H1 (cell line): ENCODE measurements around the gene HOXB6. TPM values are rescaled to one million over a fixed set of nuclear protein-coding genes. Genes with fewer than 3 reads are reported as not detected.

Experiments
- CTCF ChIA-PET: fragments of 300-600 bp; sonication (Branson Sonifier 250); formaldehyde crosslinking; loops from one replicate; lab custom pipeline; 2021; ENCODE audit not compliant: partially characterized antibody; lab: Charles Lee
- POLR2A ChIA-PET: fragments of 300-600 bp; sonication (Branson Sonifier 250); formaldehyde crosslinking; loops from one replicate; lab custom pipeline; 2021; ENCODE audit warnings: inconsistent platforms; ENCODE audit not compliant: partially characterized antibody; lab: Charles Lee
- DNase-seq, 2 experiments: peaks; one replicate each; pipeline versions ENCODE4 v3.0.0 to v3.0.0-alpha.2; 2010 to 2022; ENCODE audit warnings: low spot score in 2 of 2, low read depth in 1 of 2, mixed read lengths in 1 of 2
- FAIRE-seq: peaks from 2 replicates; lab custom pipeline; 2011; peaks lifted over from hg19 to GRCh38; lab: Jason Lieb, UNC
- H2AFZ ChIP-seq: 2 replicates; pipeline ENCODE4 v1.8.1; 2012; ENCODE audit warnings: low read length, inconsistent platforms
- H2AK5ac ChIP-seq: 2 replicates; pipeline ENCODE4 v1.6.1; 2013; ENCODE audit warnings: low read depth, low read length
- H2BK120ac ChIP-seq: replicated peaks from 2 replicates; pipeline ENCODE3; 2013; ENCODE audit warnings: low read depth, low read length, inconsistent platforms
- H2BK12ac ChIP-seq: 2 replicates; pipeline ENCODE4 v1.6.1; 2013; ENCODE audit warnings: low read depth, low read length
- H2BK15ac ChIP-seq: 2 replicates; pipeline ENCODE4 v1.6.1; 2013; ENCODE audit warnings: low read length
- H2BK20ac ChIP-seq: 2 replicates; pipeline ENCODE4 v1.6.1; 2013; ENCODE audit warnings: low read length
- H2BK5ac ChIP-seq: 2 replicates; pipeline ENCODE4 v1.6.1; 2013; ENCODE audit warnings: low read depth, low read length
- H3K14ac ChIP-seq: 2 replicates; pipeline ENCODE4 v1.6.1; 2013; ENCODE audit warnings: inconsistent platforms; ENCODE audit not compliant: insufficient read length
- H3K18ac ChIP-seq: 2 replicates; pipeline ENCODE4 v1.6.1; 2013; ENCODE audit warnings: low read length; ENCODE audit errors: extremely low read depth
- H3K23ac ChIP-seq: 2 replicates; pipeline ENCODE4 v1.6.1; 2013; ENCODE audit warnings: inconsistent platforms; ENCODE audit not compliant: insufficient read length
- H3K23me2 ChIP-seq: 2 replicates; pipeline ENCODE4 v1.6.1; 2013; ENCODE audit warnings: low read depth, low read length
- H3K27ac ChIP-seq: 2 replicates; pipeline ENCODE4 v1.6.1; 2011; ENCODE audit warnings: low read depth, low read length, inconsistent platforms
- H3K27me3 ChIP-seq, 4 experiments: replicated peaks in 1 of 4; 1 replicate in 1 of 4; 2 replicates in 3 of 4; pipeline versions ENCODE4 v1.6.1 to v1.8.1; 2011 to 2013; ENCODE audit warnings: low read length in 3 of 4, mild to moderate bottlenecking in 3 of 4, inconsistent platforms in 2 of 4, mixed read lengths in 2 of 4, moderate library complexity in 1 of 4; ENCODE audit not compliant: control insufficient read depth in 3 of 4, insufficient read depth in 3 of 4; ENCODE audit errors: extremely low read depth in 1 of 4
- H3K36me3 ChIP-seq, 4 experiments: 2 replicates each; pipeline versions ENCODE4 v1.6.1 to v1.8.1; 2011 to 2013; ENCODE audit warnings: mild to moderate bottlenecking in 4 of 4, low read length in 3 of 4, moderate library complexity in 2 of 4, control low read depth in 1 of 4, inconsistent platforms in 1 of 4; ENCODE audit not compliant: insufficient read depth in 4 of 4, control insufficient read depth in 2 of 4
- H3K4ac ChIP-seq: replicated peaks from 2 replicates; pipeline ENCODE3; 2013; ENCODE audit warnings: low read length, low read depth, mixed read lengths, inconsistent platforms; ENCODE audit not compliant: insufficient read length
- H3K4me1 ChIP-seq, 4 experiments: replicated peaks in 1 of 4; 1 replicate in 1 of 4; 2 replicates in 3 of 4; pipeline versions ENCODE4 v1.6.1 to v1.8.1; 2011 to 2013; ENCODE audit warnings: low read length in 3 of 4, inconsistent platforms in 2 of 4, mixed read lengths in 1 of 4; ENCODE audit not compliant: insufficient read depth in 4 of 4, control insufficient read depth in 3 of 4
- H3K4me2 ChIP-seq, 2 experiments: 2 replicates each; pipeline versions ENCODE4 v1.6.1 to v1.8.1; 2011 to 2013; ENCODE audit warnings: low read depth in 2 of 2, low read length in 2 of 2, control low read depth in 1 of 2, inconsistent platforms in 1 of 2, mild to moderate bottlenecking in 1 of 2; ENCODE audit not compliant: insufficient read depth in 1 of 2
- H3K4me3 ChIP-seq, 4 experiments: fragments of 200-600, 300-600 bp in 1 of 4; sonication (generic), shearing (Covaris generic), sonication (Bioruptor Twin) in 1 of 4; 2 replicates each; pipeline versions ENCODE4 v1.5.1 to v1.8.1; 2011 to 2016; ENCODE audit warnings: low read length in 4 of 4, low read depth in 3 of 4, control low read depth in 2 of 4, inconsistent platforms in 2 of 4, mild to moderate bottlenecking in 2 of 4, mixed read lengths in 1 of 4, moderate library complexity in 1 of 4; ENCODE audit not compliant: insufficient read depth in 2 of 4; ENCODE audit errors: extremely low read depth in 1 of 4
- H3K56ac ChIP-seq: replicated peaks from 2 replicates; pipeline ENCODE3; 2013; ENCODE audit warnings: low read depth, mild to moderate bottlenecking, mixed read lengths, low read length, inconsistent platforms; ENCODE audit not compliant: insufficient read length
- H3K79me1 ChIP-seq: 2 replicates; pipeline ENCODE4 v1.6.1; 2013; ENCODE audit warnings: low read depth, low read length, control low read depth
- H3K79me2 ChIP-seq, 2 experiments: 2 replicates each; pipeline versions ENCODE4 v1.6.1 to v1.8.1; 2012 to 2013; ENCODE audit warnings: low read length in 2 of 2, mild to moderate bottlenecking in 2 of 2, inconsistent platforms in 1 of 2; ENCODE audit not compliant: insufficient read depth in 2 of 2, control insufficient read depth in 1 of 2
- H3K9ac ChIP-seq, 4 experiments: replicated peaks in 1 of 4; 1 replicate in 1 of 4; 2 replicates in 3 of 4; pipeline versions ENCODE4 v1.6.1 to v1.8.1; 2011 to 2013; ENCODE audit warnings: low read depth in 3 of 4, low read length in 3 of 4, control low read depth in 2 of 4, mild to moderate bottlenecking in 2 of 4, moderate library complexity in 2 of 4, inconsistent platforms in 1 of 4; ENCODE audit errors: extremely low read depth in 1 of 4
- H3K9me3 ChIP-seq, 2 experiments: 2 replicates each; pipeline versions ENCODE4 v1.6.1 to v1.8.1; 2012 to 2013; ENCODE audit warnings: mild to moderate bottlenecking in 2 of 2, moderate library complexity in 2 of 2, control low read depth in 1 of 2, inconsistent platforms in 1 of 2, low read depth in 1 of 2, low read length in 1 of 2, mixed read lengths in 1 of 2; ENCODE audit not compliant: insufficient read depth in 2 of 2
- H4K20me1 ChIP-seq, 2 experiments: replicated peaks in 1 of 2; 2 replicates each; pipeline versions ENCODE3 to v1.8.1; 2011 to 2013; ENCODE audit warnings: inconsistent platforms in 2 of 2, low read length in 2 of 2, mild to moderate bottlenecking in 1 of 2; ENCODE audit not compliant: insufficient read depth in 2 of 2, control insufficient read depth in 1 of 2
- H4K5ac ChIP-seq: 2 replicates; pipeline ENCODE4 v1.6.1; 2013; ENCODE audit warnings: low read length, low read depth, mixed read lengths, inconsistent platforms; ENCODE audit not compliant: insufficient read length
- H4K8ac ChIP-seq: 2 replicates; pipeline ENCODE4 v1.8.0; 2013; ENCODE audit warnings: mild to moderate bottlenecking, moderate library complexity, low read length, inconsistent platforms; ENCODE audit not compliant: insufficient read depth; ENCODE audit errors: extremely low read depth
- H4K91ac ChIP-seq: replicated peaks from 2 replicates; pipeline ENCODE3; 2013; ENCODE audit warnings: low read length, mixed read lengths, inconsistent platforms; ENCODE audit not compliant: insufficient read length
- ATF3 ChIP-seq: IDR thresholded peaks from 2 replicates; pipeline ENCODE4 v1.6.1; 2011; ENCODE audit warnings: low read depth, mild to moderate bottlenecking, low read length; ENCODE audit not compliant: insufficient read depth
- CEBPB ChIP-seq: IDR thresholded peaks from 2 replicates; pipeline ENCODE4 v1.6.1; 2012; ENCODE audit warnings: low read depth, low read length
- CTCF ChIP-seq, 3 experiments: IDR thresholded peaks; 1 replicate in 2 of 3; 2 replicates in 1 of 3; pipeline versions ENCODE4 v1.5.1 to v1.6.1; 2011; ENCODE audit warnings: low read length in 3 of 3, mild to moderate bottlenecking in 3 of 3, inconsistent platforms in 2 of 3, low read depth in 1 of 3, moderate library complexity in 1 of 3; ENCODE audit not compliant: insufficient read depth in 1 of 3; ENCODE audit errors: control extremely low read depth in 1 of 3
- EZH2 ChIP-seq: fragments of 200-600 bp; sonication (generic); IDR thresholded peaks from 2 replicates; pipeline ENCODE4 v1.7.1; 2012; ENCODE audit warnings: low read depth, mild to moderate bottlenecking, moderate library complexity, low read length, inconsistent platforms; ENCODE audit not compliant: severe bottlenecking
- POLR2A ChIP-seq, 2 experiments: IDR thresholded peaks; 1 replicate in 1 of 2; 2 replicates in 1 of 2; pipeline ENCODE4 v1.6.1; 2011; ENCODE audit warnings: low read depth in 2 of 2, low read length in 2 of 2, mild to moderate bottlenecking in 2 of 2; ENCODE audit errors: control extremely low read depth in 1 of 2
- RNF2 ChIP-seq: fragments of 200-900, 300-1000 bp; sonication (generic); IDR thresholded peaks from 2 replicates; pipeline ENCODE4 v1.7.1; 2016; ENCODE audit warnings: borderline replicate concordance, low read depth, mild to moderate bottlenecking, antibody characterized with exemption, low read length; ENCODE audit not compliant: poor library complexity, severe bottlenecking; ENCODE audit errors: missing control alignments
- SIRT6 ChIP-seq: IDR thresholded peaks from one replicate; pipeline ENCODE4 v1.7.1; 2012; ENCODE audit warnings: low read length, inconsistent platforms
- SUZ12 ChIP-seq: fragments of 200-600 bp; sonication (generic); IDR thresholded peaks from 2 replicates; pipeline ENCODE4 v1.6.1; 2012; ENCODE audit warnings: mild to moderate bottlenecking, inconsistent platforms, low read length, moderate library complexity, mixed read lengths
- ZNF274 ChIP-seq: IDR thresholded peaks from 2 replicates; pipeline ENCODE4 v1.7.0; 2012; ENCODE audit warnings: low read length, borderline replicate concordance; ENCODE audit errors: extremely low read depth
- WGBS, 2 experiments: shearing (Covaris generic) in 1 of 2; methylation state at CpG; one replicate each; pipeline versions ENCODE4 v1.1.6 to v1.1.7; 2013 to 2015; ENCODE audit warnings: low lambda C conversion rate in 2 of 2, mixed read lengths in 2 of 2, inconsistent platforms in 1 of 2, low coverage in 1 of 2, missing lambda C conversion rate in 1 of 2; ENCODE audit not compliant: insufficient replicate concordance in 2 of 2, insufficient coverage in 1 of 2, insufficient read length in 1 of 2; ENCODE audit errors: extremely low coverage in 1 of 2, missing lambda C conversion rate in 1 of 2; 5-methylcytosine and 5-hydroxymethylcytosine counted together
- polyA plus RNA-seq, 7 experiments: library from polyadenylated mRNA; depleted of rRNA in 3 of 7; stranded (reverse) in 5 of 7; unstranded in 2 of 7; fragments of >200 nt in 5 of 7; fragments of 200-250 nt in 2 of 7; gene quantifications; 1 replicate in 5 of 7; 2 replicates in 1 of 7; 4 replicates in 1 of 7; pipeline versions ENCODE4 v1.2.1 to v1.2.3, GENCODE V29; 2011 to 2013; ENCODE audit warnings: missing spikeins in 2 of 7, mixed read lengths in 2 of 7
- total RNA-seq: library from RNA; stranded (reverse); fragmentation: NEBNext Ultra II Directional; extraction: Animal tissue kit (Norgen Biotek cat#: 25700); gene quantifications from 2 replicates; pipeline ENCODE4 v1.2.1, GENCODE V29; 2021

The HOXB6 gene
- total and polyA plus RNA-seq, 2 of the 8 experiments (the other 6 are each of a cell fraction or from before 2014, with no cell fraction given): not detected

- no peak for FAIRE-seq
- H3K27ac ChIP-seq: no peak overlapping the region
- no peak overlapping the region for H2AFZ ChIP-seq
- H2BK15ac ChIP-seq: no peak overlapping the region
- H2BK20ac ChIP-seq: no peak overlapping the region
- H3K56ac ChIP-seq: no peak overlapping the region
- H2AK5ac ChIP-seq: no peak overlapping the region
- CTCF ChIA-PET: interaction anchor here (0.8 to 3.1 kb wide), 6 partner anchors 9 to 72 kb away, joined by 3 to 10 read pairs (median 4); no protein-coding TSS in a partner anchor
- H3K4me3 ChIP-seq: no peak overlapping the region
- H4K8ac ChIP-seq: no peak overlapping the region
- no peaks in the 10 kb centered on the region for H3K9me3 ChIP-seq
- 3% methylated on average over 2 of the region's 2 CpGs; no CpG with 5 or more reads in 1 of the 2 experiments for WGBS, 2 experiments
- H3K23me2 ChIP-seq: peaks cover 4% of the 10 kb centered on the region; the same call in 1 of the 2 replicates
- no peaks in the 10 kb centered on the region for H3K79me1 ChIP-seq
- H2BK12ac ChIP-seq: peak overlapping the region; percentile 18; the same call in 1 of the 2 replicates
- no peak overlapping the region for H3K14ac ChIP-seq
- H3K9ac ChIP-seq: no peak overlapping the region
- H3K36me3 ChIP-seq: peaks cover 0 to 5% (median 0%) of the 10 kb centered on the region in 4 experiments; a peak in 1 of 8 replicates
- H3K4me2 ChIP-seq: peak overlapping the region in 1 of 2 experiments; percentile 7; a peak in 1 of 4 replicates
- DNase-seq: no peak
- H4K20me1 ChIP-seq: peaks cover 2 to 34% of the 10 kb centered on the region in 2 experiments
- no peak overlapping the region for H2BK5ac ChIP-seq
- H3K18ac ChIP-seq: no peak overlapping the region
- H4K91ac ChIP-seq: no peak overlapping the region
- no peaks in the 10 kb centered on the region for H3K79me2 ChIP-seq
- H3K4me1 ChIP-seq: peaks cover 0 to 5% (median 4%) of the 10 kb centered on the region in 4 experiments; a peak in 5 of 7 replicates
- no peak overlapping the region for H3K4ac ChIP-seq
- peaks cover 99 to 100% (median 100%) of the 10 kb centered on the region in 4 experiments for H3K27me3 ChIP-seq
- POLR2A ChIA-PET: no interaction called here
- H2BK120ac ChIP-seq: no peak overlapping the region
- H3K23ac ChIP-seq: no peak overlapping the region
- H4K5ac ChIP-seq: no peak overlapping the region
- TF ChIP-seq CTCF (IDR thresholded peaks at IDR 0.05; ENCODE audit: control extremely low read depth in 1 of 3, insufficient read depth in 1 of 3, low read depth in 1 of 3, low read length in 3 of 3) (no peak), POLR2A (IDR thresholded peaks at IDR 0.05; ENCODE audit: control extremely low read depth in 1 of 2, low read depth in 2 of 2, low read length in 2 of 2) (no peak), ATF3 (no peak), ZNF274 (no peak), EZH2 (peak; percentile 88), RNF2 (peak; percentile 78), CEBPB (no peak), SIRT6 (no peak), SUZ12 (peak; percentile 92; the same call in 1 of the 2 replicates)
These were observed 39.7 kb downstream of the HOXB6 start for GRCh38 chr17:48565022-48565554.
